GM21515 (cell line): ENCODE data around the gene THADA.

Experiments used
- ATAC-seq: cut with Tn5 transposase; IDR thresholded peaks from one replicate; pipeline ENCODE4 v1.9.1; 2021; ENCODE audit not compliant: unreplicated experiment

THADA gene

GRCh38 chr2:43332653-43333052, 263.2 kb downstream of the THADA start:
- no peak for ATAC-seq

GRCh38 chr2:43331422-43331821, 264.4 kb downstream of the THADA start:
- no peak for ATAC-seq

GRCh38 chr2:43329637-43330036, 266.2 kb downstream of the THADA start:
- no peak for ATAC-seq

GRCh38 chr2:43328832-43329231, 267.0 kb downstream of the THADA start:
- ATAC-seq, result no peak

GRCh38 chr2:43328133-43328532, 267.7 kb downstream of the THADA start:
- ATAC-seq, result no peak

- no peak for ATAC-seq
These were observed 268.7 kb downstream of the THADA start for GRCh38 chr2:43327119-43327518.

- ATAC-seq, result no peak
These were observed 269.6 kb downstream of the THADA start for GRCh38 chr2:43326101-43326825.

GRCh38 chr2:43325107-43325811, 270.6 kb downstream of the THADA start:
- ATAC-seq, result no peak

GRCh38 chr2:43324259-43325106, 271.4 kb downstream of the THADA start:
- no peak for ATAC-seq

GRCh38 chr2:43323857-43324256, 272.0 kb downstream of the THADA start:
- ATAC-seq, result no peak

GRCh38 chr2:43321446-43321845, 274.4 kb downstream of the THADA start:
- no peak for ATAC-seq

GRCh38 chr2:43319541-43319940, 276.3 kb downstream of the THADA start:
- ATAC-seq, result no peak

- no peak for ATAC-seq
These were observed 277.0 kb downstream of the THADA start for GRCh38 chr2:43318791-43319190.

- no peak for ATAC-seq
These were observed 278.2 kb downstream of the THADA start for GRCh38 chr2:43317680-43318079.

GRCh38 chr2:43317194-43317593, 278.6 kb downstream of the THADA start:
- no peak for ATAC-seq

GRCh38 chr2:43315482-43315881, 280.4 kb downstream of the THADA start:
- no peak for ATAC-seq

- ATAC-seq, result no peak
These were observed 281.4 kb downstream of the THADA start for GRCh38 chr2:43314299-43314927.

GRCh38 chr2:43313642-43314017, 282.2 kb downstream of the THADA start:
- no peak for ATAC-seq

- no peak for ATAC-seq
These were observed 282.8 kb downstream of the THADA start for GRCh38 chr2:43312755-43313641.

GRCh38 chr2:43311276-43311675, 284.6 kb downstream of the THADA start:
- no peak for ATAC-seq
